ENCODE data around the gene YWHAB. TPM values are rescaled to one million over a fixed set of nuclear protein-coding genes. Genes with fewer than 3 reads are reported as not detected.
"Not testable (repeated sequence)": the region's sequence is repeated elsewhere in the genome, so short reads cannot be mapped to it uniquely, and the experiment has no call there.

The YWHAB gene
- total RNA-seq, 1 experiment from 2014 or later = 377 TPM

GRCh38 chr20:44869471-44869870 is 16.0 kb upstream of the YWHAB start:
- intact Hi-C loops (cut with micrococcal nuclease; ENCODE audit: unreplicated experiment) = loop anchor here (5.0 kb wide), 1 partner anchor 652 kb away; no protein-coding TSS in a partner anchor
- Mint-ChIP-seq H3K36me3 (ENCODE audit: insufficient read depth, unreplicated experiment) (no peaks in the 10 kb centered on the region), H3K4me1 (ENCODE audit: low read depth, unreplicated experiment) (no peaks in the 10 kb centered on the region), H3K27me3 (ENCODE audit: unreplicated experiment) (peaks cover 30% of the 10 kb centered on the region), H3K4me3 (ENCODE audit: low read depth, unreplicated experiment) (no peak overlapping the region), H3K27ac (ENCODE audit: unreplicated experiment) (no peak overlapping the region), H3K9me3 (ENCODE audit: low read depth, unreplicated experiment) (no peaks in the 10 kb centered on the region)
- no TSS peak for BruUV-seq (replicated peaks)
- no peak for DNase-seq
- no peak for TF ChIP-seq CTCF (IDR thresholded peaks at IDR 0.05; ENCODE audit: unreplicated experiment)
- CTCF ChIA-PET = interaction anchor here (1.6 kb wide), 1 partner anchor 123 kb away, joined by 3 read pairs; no protein-coding TSS in a partner anchor

DNA sequence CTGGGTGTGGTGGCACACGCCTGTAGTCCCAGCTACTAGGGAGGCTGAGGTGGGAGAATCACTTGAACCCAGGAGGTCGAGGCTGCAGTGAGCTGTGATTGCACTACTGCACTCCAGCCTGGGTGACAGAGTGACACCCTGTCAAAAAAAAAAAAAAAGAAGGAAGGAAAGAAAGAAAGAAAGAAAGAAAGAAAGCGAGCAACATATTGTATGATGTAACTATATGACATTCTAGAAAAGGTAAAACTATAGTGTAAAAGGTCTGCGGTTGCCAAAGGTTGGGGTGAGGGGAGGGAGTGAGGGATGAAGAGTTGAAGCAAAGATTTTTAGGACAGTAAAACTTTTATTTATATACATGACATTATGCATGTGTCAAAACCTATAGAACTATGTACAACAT is 3.1 kb upstream of the YWHAB start:
- H3K27me3 Mint-ChIP-seq (ENCODE audit: unreplicated experiment); H3K27ac Mint-ChIP-seq (ENCODE audit: unreplicated experiment); H3K4me3 Mint-ChIP-seq (ENCODE audit: low read depth, unreplicated experiment); DNase-seq; CTCF ChIA-PET; intact Hi-C loops (cut with micrococcal nuclease; ENCODE audit: unreplicated experiment); H3K9me3 Mint-ChIP-seq (ENCODE audit: low read depth, unreplicated experiment); H3K4me1 Mint-ChIP-seq (ENCODE audit: low read depth, unreplicated experiment); BruUV-seq (replicated peaks): not testable (repeated sequence)
- peaks cover 30% of the 10 kb centered on the region for H3K36me3 Mint-ChIP-seq (ENCODE audit: insufficient read depth, unreplicated experiment)

DNA sequence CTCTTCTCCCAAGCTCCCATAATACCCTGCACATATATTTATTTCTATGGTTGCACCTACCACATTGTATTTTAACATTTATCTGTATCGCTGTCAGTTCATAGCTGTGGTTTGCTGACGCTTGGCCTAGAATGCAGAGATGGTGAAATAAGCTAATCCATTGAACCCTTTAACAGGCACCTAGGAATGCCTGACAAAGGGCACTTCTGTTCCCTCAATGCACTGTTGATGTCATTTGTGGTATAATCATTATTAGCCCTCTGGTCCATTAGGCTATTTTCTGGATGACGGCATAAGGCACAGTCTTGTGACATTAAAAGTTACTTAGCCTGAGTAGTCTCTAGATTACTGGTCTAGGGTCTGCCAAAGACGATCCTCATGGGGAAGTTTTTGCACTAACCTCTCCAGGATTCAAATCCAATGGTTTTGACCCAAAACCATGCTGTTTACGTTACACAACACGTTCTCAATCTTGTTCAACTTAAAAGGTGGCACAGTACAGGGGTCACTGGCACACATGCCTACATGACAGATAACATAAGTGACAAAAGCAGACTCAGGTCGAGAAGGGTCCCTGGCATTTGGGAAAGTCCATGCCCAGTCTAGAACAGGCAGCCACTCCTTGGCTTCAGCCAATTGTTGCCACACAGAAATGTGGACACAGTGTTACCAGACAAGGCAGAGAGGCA is 2.1 kb upstream of the YWHAB start:
- peaks cover 38% of the 10 kb centered on the region for H3K36me3 Mint-ChIP-seq (ENCODE audit: insufficient read depth, unreplicated experiment)
- no TSS peak for BruUV-seq (replicated peaks)
- no peak overlapping the region for H3K27ac Mint-ChIP-seq (ENCODE audit: unreplicated experiment)
- peaks cover 10% of the 10 kb centered on the region for H3K4me1 Mint-ChIP-seq (ENCODE audit: low read depth, unreplicated experiment)
- H3K27me3 Mint-ChIP-seq (ENCODE audit: unreplicated experiment) = no peaks in the 10 kb centered on the region
- CTCF ChIA-PET = interaction anchor here (3.0 kb wide), 1 partner anchor 136 kb away, joined by 12 read pairs; no protein-coding TSS in a partner anchor
- H3K4me3 Mint-ChIP-seq (ENCODE audit: low read depth, unreplicated experiment) = no peak overlapping the region
- TF ChIP-seq CTCF (IDR thresholded peaks at IDR 0.05; ENCODE audit: unreplicated experiment) = no peak
- intact Hi-C loops (cut with micrococcal nuclease; ENCODE audit: unreplicated experiment) = no loop called here
- DNase-seq = no peak
- H3K9me3 Mint-ChIP-seq (ENCODE audit: low read depth, unreplicated experiment) = no peaks in the 10 kb centered on the region

- no peak for TF ChIP-seq CTCF (IDR thresholded peaks at IDR 0.05; ENCODE audit: unreplicated experiment)
- intact Hi-C loops (cut with micrococcal nuclease; ENCODE audit: unreplicated experiment) = loop anchor here (5.0 kb wide), 1 partner anchor 138 kb away; the partner anchor contains the start of gene KCNK15
- Mint-ChIP-seq H3K4me1 (ENCODE audit: low read depth, unreplicated experiment) (peaks cover 26% of the 10 kb centered on the region), H3K36me3 (ENCODE audit: insufficient read depth, unreplicated experiment) (peaks cover 54% of the 10 kb centered on the region), H3K27me3 (ENCODE audit: unreplicated experiment) (no peaks in the 10 kb centered on the region), H3K9me3 (ENCODE audit: low read depth, unreplicated experiment) (no peaks in the 10 kb centered on the region), H3K27ac (ENCODE audit: unreplicated experiment) (peak overlapping the region; percentile 90), H3K4me3 (ENCODE audit: low read depth, unreplicated experiment) (peak overlapping the region; percentile 95)
- TSS peak; percentile 66 for BruUV-seq (replicated peaks)
- DNase-seq = no peak
- CTCF ChIA-PET = interaction anchor here (0.6 to 3.0 kb wide), 5 partner anchors 15 to 138 kb away, joined by 3 to 12 read pairs (median 3); partner anchors contain the start of genes PABPC1L and TOMM34
Measured at GRCh38 chr20:44884907-44885391, 556 bp upstream of the YWHAB start.

DNA sequence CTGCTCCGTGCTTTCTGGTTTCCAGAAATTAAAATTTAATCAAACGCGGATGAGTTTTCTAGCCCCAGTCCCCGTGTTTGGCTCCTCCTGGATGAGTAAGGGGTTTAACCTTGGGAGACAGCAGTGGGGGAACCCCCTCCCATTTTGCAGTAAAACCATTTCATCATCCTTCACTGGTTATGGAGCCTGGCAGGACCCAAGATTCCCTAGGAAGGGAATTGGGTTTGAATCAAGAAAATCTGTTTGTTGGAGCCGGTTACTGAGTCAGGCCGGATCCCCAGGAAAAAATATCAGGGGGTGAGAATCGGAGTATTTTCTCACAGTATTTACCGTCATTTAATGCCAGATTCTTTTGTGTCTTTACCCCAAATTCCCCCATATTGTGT is 754 bp downstream of the YWHAB start:
- CTCF ChIA-PET = no interaction called here
- Mint-ChIP-seq H3K4me1 (ENCODE audit: low read depth, unreplicated experiment) (peaks cover 27% of the 10 kb centered on the region), H3K27ac (ENCODE audit: unreplicated experiment) (peak overlapping the region; percentile 90), H3K9me3 (ENCODE audit: low read depth, unreplicated experiment) (no peaks in the 10 kb centered on the region), H3K27me3 (ENCODE audit: unreplicated experiment) (no peaks in the 10 kb centered on the region), H3K4me3 (ENCODE audit: low read depth, unreplicated experiment) (peak overlapping the region; percentile 95), H3K36me3 (ENCODE audit: insufficient read depth, unreplicated experiment) (peaks cover 59% of the 10 kb centered on the region)
- BruUV-seq (replicated peaks) = no TSS peak
- DNase-seq = no peak
- no peak for TF ChIP-seq CTCF (IDR thresholded peaks at IDR 0.05; ENCODE audit: unreplicated experiment)
- intact Hi-C loops (cut with micrococcal nuclease; ENCODE audit: unreplicated experiment) = loop anchor here (5.0 kb wide), 1 partner anchor 139 kb away; the partner anchor contains the start of gene KCNK15

Data from Calu3 (cell line).